ENCODE results near the gene IFIT1B. TPM values are rescaled to one million over a fixed set of nuclear protein-coding genes. Genes with fewer than 3 reads are reported as not detected.

IFIT1B gene
- total and polyA plus RNA-seq, 2 of the 8 experiments (the other 6 are each of a cell fraction or from before 2014, with no cell fraction given), result not detected

GRCh38 chr10:89348481-89348880 is 29.4 kb upstream of the IFIT1B start (continued):
- TF ChIP-seq, protein P1, sequence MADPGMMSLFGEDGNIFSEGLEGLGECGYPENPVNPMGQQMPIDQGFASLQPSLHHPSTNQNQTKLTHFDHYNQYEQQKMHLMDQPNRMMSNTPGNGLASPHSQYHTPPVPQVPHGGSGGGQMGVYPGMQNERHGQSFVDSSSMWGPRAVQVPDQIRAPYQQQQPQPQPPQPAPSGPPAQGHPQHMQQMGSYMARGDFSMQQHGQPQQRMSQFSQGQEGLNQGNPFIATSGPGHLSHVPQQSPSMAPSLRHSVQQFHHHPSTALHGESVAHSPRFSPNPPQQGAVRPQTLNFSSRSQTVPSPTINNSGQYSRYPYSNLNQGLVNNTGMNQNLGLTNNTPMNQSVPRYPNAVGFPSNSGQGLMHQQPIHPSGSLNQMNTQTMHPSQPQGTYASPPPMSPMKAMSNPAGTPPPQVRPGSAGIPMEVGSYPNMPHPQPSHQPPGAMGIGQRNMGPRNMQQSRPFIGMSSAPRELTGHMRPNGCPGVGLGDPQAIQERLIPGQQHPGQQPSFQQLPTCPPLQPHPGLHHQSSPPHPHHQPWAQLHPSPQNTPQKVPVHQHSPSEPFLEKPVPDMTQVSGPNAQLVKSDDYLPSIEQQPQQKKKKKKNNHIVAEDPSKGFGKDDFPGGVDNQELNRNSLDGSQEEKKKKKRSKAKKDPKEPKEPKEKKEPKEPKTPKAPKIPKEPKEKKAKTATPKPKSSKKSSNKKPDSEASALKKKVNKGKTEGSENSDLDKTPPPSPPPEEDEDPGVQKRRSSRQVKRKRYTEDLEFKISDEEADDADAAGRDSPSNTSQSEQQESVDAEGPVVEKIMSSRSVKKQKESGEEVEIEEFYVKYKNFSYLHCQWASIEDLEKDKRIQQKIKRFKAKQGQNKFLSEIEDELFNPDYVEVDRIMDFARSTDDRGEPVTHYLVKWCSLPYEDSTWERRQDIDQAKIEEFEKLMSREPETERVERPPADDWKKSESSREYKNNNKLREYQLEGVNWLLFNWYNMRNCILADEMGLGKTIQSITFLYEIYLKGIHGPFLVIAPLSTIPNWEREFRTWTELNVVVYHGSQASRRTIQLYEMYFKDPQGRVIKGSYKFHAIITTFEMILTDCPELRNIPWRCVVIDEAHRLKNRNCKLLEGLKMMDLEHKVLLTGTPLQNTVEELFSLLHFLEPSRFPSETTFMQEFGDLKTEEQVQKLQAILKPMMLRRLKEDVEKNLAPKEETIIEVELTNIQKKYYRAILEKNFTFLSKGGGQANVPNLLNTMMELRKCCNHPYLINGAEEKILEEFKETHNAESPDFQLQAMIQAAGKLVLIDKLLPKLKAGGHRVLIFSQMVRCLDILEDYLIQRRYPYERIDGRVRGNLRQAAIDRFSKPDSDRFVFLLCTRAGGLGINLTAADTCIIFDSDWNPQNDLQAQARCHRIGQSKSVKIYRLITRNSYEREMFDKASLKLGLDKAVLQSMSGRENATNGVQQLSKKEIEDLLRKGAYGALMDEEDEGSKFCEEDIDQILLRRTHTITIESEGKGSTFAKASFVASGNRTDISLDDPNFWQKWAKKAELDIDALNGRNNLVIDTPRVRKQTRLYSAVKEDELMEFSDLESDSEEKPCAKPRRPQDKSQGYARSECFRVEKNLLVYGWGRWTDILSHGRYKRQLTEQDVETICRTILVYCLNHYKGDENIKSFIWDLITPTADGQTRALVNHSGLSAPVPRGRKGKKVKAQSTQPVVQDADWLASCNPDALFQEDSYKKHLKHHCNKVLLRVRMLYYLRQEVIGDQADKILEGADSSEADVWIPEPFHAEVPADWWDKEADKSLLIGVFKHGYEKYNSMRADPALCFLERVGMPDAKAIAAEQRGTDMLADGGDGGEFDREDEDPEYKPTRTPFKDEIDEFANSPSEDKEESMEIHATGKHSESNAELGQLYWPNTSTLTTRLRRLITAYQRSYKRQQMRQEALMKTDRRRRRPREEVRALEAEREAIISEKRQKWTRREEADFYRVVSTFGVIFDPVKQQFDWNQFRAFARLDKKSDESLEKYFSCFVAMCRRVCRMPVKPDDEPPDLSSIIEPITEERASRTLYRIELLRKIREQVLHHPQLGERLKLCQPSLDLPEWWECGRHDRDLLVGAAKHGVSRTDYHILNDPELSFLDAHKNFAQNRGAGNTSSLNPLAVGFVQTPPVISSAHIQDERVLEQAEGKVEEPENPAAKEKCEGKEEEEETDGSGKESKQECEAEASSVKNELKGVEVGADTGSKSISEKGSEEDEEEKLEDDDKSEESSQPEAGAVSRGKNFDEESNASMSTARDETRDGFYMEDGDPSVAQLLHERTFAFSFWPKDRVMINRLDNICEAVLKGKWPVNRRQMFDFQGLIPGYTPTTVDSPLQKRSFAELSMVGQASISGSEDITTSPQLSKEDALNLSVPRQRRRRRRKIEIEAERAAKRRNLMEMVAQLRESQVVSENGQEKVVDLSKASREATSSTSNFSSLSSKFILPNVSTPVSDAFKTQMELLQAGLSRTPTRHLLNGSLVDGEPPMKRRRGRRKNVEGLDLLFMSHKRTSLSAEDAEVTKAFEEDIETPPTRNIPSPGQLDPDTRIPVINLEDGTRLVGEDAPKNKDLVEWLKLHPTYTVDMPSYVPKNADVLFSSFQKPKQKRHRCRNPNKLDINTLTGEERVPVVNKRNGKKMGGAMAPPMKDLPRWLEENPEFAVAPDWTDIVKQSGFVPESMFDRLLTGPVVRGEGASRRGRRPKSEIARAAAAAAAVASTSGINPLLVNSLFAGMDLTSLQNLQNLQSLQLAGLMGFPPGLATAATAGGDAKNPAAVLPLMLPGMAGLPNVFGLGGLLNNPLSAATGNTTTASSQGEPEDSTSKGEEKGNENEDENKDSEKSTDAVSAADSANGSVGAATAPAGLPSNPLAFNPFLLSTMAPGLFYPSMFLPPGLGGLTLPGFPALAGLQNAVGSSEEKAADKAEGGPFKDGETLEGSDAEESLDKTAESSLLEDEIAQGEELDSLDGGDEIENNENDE (IDR thresholded peaks at IDR 0.05; ENCODE audit: insufficient replicate concordance, low read length), result no peak
- no peak for TF ChIP-seq POLR2A (IDR thresholded peaks at IDR 0.05; ENCODE audit: control extremely low read depth in 1 of 2, low read depth in 2 of 2, low read length in 2 of 2)
- no peak for TF ChIP-seq HDAC2 (IDR thresholded peaks at IDR 0.05; ENCODE audit: borderline replicate concordance in 1 of 2, low read depth in 2 of 2, low read length in 2 of 2)

Measured in H1 (cell line).